GM23248 (cell line): Measurements from ENCODE around the gene LMO4. TPM values are rescaled to one million over a fixed set of nuclear protein-coding genes. Genes with fewer than 3 reads are reported as not detected.

Source experiments
- DNase-seq: peaks from one replicate; pipeline ENCODE4 v3.0.0-alpha.2; 2015
- H2AFZ ChIP-seq: fragments of 200-600 bp; sonication (generic); 2 replicates; pipeline ENCODE4 v1.6.1; 2016; ENCODE audit warnings: antibody characterized with exemption
- H3F3A ChIP-seq: fragments of 200-600 bp; sonication (generic); 2 replicates; pipeline ENCODE4 v1.6.1; 2016; ENCODE audit warnings: mild to moderate bottlenecking, antibody characterized with exemption, mixed run types; ENCODE audit not compliant: insufficient read depth
- H3K27ac ChIP-seq: fragments of 200-600 bp; sonication (generic); 2 replicates; pipeline ENCODE4 v1.5.1; 2016; ENCODE audit warnings: mild to moderate bottlenecking
- H3K27me3 ChIP-seq: fragments of 200-600 bp; sonication (generic); replicated peaks from 2 replicates; pipeline ENCODE4 v1.6.1; 2016; ENCODE audit warnings: mild to moderate bottlenecking; ENCODE audit not compliant: insufficient read depth
- H3K36me3 ChIP-seq: fragments of 200-600 bp; sonication (generic); 2 replicates; pipeline ENCODE4 v1.6.1; 2016; ENCODE audit warnings: low read depth, mild to moderate bottlenecking
- H3K4me1 ChIP-seq: fragments of 200-600 bp; sonication (generic); 2 replicates; pipeline ENCODE4 v1.6.1; 2016; ENCODE audit warnings: mild to moderate bottlenecking; ENCODE audit not compliant: insufficient read depth
- H3K4me2 ChIP-seq: fragments of 200-600 bp; sonication (generic); one replicate; pipeline ENCODE4 v1.6.1; 2016; ENCODE audit warnings: mild to moderate bottlenecking; ENCODE audit not compliant: unreplicated experiment
- H3K4me3 ChIP-seq: fragments of 200-600 bp; sonication (generic); 2 replicates; pipeline ENCODE4 v1.5.1; 2016; ENCODE audit warnings: mild to moderate bottlenecking
- H3K79me2 ChIP-seq: fragments of 200-600 bp; sonication (generic); 2 replicates; pipeline ENCODE4 v1.6.1; 2016; ENCODE audit warnings: mild to moderate bottlenecking; ENCODE audit not compliant: insufficient read depth
- H3K9ac ChIP-seq: fragments of 200-600 bp; sonication (generic); 2 replicates; pipeline ENCODE4 v1.6.1; 2016; ENCODE audit warnings: mild to moderate bottlenecking
- H3K9me2 ChIP-seq: fragments of 200-600 bp; sonication (generic); 2 replicates; pipeline ENCODE4 v1.6.1; 2016; ENCODE audit warnings: mixed run types, mild to moderate bottlenecking, moderate library complexity; ENCODE audit not compliant: insufficient read depth
- H3K9me3 ChIP-seq: fragments of 200-600 bp; sonication (generic); one replicate; pipeline ENCODE4 v1.6.1; 2017; ENCODE audit warnings: low read depth
- H4K20me1 ChIP-seq: fragments of 200-600 bp; sonication (generic); 2 replicates; pipeline ENCODE4 v1.6.0; 2016; ENCODE audit not compliant: insufficient read depth
- EZH2 ChIP-seq: fragments of 200-600 bp; sonication (generic); IDR thresholded peaks from 2 replicates; pipeline ENCODE4 v1.6.1; 2018; ENCODE audit warnings: antibody characterized with exemption, mild to moderate bottlenecking; ENCODE audit not compliant: insufficient read depth, poor library complexity, severe bottlenecking
- EZH2phosphoT487 ChIP-seq: fragments of 200-600 bp; sonication (generic); IDR thresholded peaks from 2 replicates; pipeline ENCODE4 v1.6.1; 2018; ENCODE audit warnings: antibody characterized with exemption, moderate library complexity, mild to moderate bottlenecking, low read depth; ENCODE audit not compliant: insufficient read depth
- WGBS, 2 experiments: methylation state at CpG; one replicate each; pipeline ENCODE4 v1.1.6; 2015 to 2017; ENCODE audit warnings: low lambda C conversion rate in 2 of 2, low coverage in 1 of 2; ENCODE audit errors: missing lambda C conversion rate in 2 of 2; 5-methylcytosine and 5-hydroxymethylcytosine counted together
- in situ Hi-C: fragments of 300-500 bp; cut with MboI; formaldehyde crosslinking; loops from 2 replicates; pipeline ENCODE4 v1.15.0; 2020
- polyA plus RNA-seq: library from polyadenylated mRNA; unstranded; fragments of >200 nt; fragmentation: Nextera tagmentation; extraction: Ambion mirVana; gene quantifications from 2 replicates; pipeline ENCODE4 v1.2.1, GENCODE V29; 2016
- total RNA-seq: library from RNA; depleted of rRNA; stranded (reverse); fragments of >200 nt; shearing (Covaris generic); gene quantifications from 2 replicates; pipeline ENCODE4 v1.2.3, GENCODE V29; 2014

Gene LMO4
- total and polyA plus RNA-seq, 2 experiments from 2014 or later = 23.8 to 103 TPM

- peak; percentile 49 for DNase-seq
- in situ Hi-C loops = loop anchor here (25.0 kb wide), 2 partner anchors 626 to 726 kb away; no protein-coding TSS in a partner anchor
- Histone ChIP-seq H3K9me2 (no peaks in the 10 kb centered on the region), H3K27me3 (no peaks in the 10 kb centered on the region), H3K4me1 (peaks cover 56% of the 10 kb centered on the region), H3K36me3 (peaks cover 34% of the 10 kb centered on the region), H3K4me3 (peak overlapping the region; percentile 94), H3K9me3 (no peaks in the 10 kb centered on the region), H2AFZ (peak overlapping the region; percentile 57), H3F3A (peaks cover 36% of the 10 kb centered on the region), H3K27ac (peak overlapping the region; percentile 50), H3K9ac (peak overlapping the region; percentile 98), H3K4me2 (peak overlapping the region; percentile 99), H4K20me1 (no peaks in the 10 kb centered on the region; the same call in 1 of the 2 replicates), H3K79me2 (peaks cover 99% of the 10 kb centered on the region)
- 2 to 3% methylated on average over 10 of the region's 10 CpGs for WGBS, 2 experiments
- no peak for TF ChIP-seq EZH2phosphoT487
- TF ChIP-seq EZH2 = no peak
Observed at GRCh38 chr1:87336623-87337067, 8.0 kb downstream of the LMO4 start.

GRCh38 chr1:87337606-87338005, 8.9 kb downstream of the LMO4 start:
- Histone ChIP-seq H3K27ac (peak overlapping the region; percentile 50; the same call in 1 of the 2 replicates), H3K4me1 (peaks cover 51% of the 10 kb centered on the region), H3K36me3 (peaks cover 43% of the 10 kb centered on the region), H3K9me2 (no peaks in the 10 kb centered on the region), H4K20me1 (no peaks in the 10 kb centered on the region; the same call in 1 of the 2 replicates), H3K27me3 (no peaks in the 10 kb centered on the region), H2AFZ (no peak overlapping the region), H3K9me3 (no peaks in the 10 kb centered on the region), H3F3A (peaks cover 41% of the 10 kb centered on the region), H3K79me2 (peaks cover 99% of the 10 kb centered on the region), H3K4me2 (peak overlapping the region; percentile 99), H3K4me3 (no peak overlapping the region), H3K9ac (peak overlapping the region; percentile 98)
- in situ Hi-C loops = loop anchor here (25.0 kb wide), 2 partner anchors 625 to 725 kb away; no protein-coding TSS in a partner anchor
- 70 to 79% methylated on average over 5 of the region's 5 CpGs for WGBS, 2 experiments
- TF ChIP-seq EZH2 (no peak), EZH2phosphoT487 (no peak)
- DNase-seq = no peak

GRCh38 chr1:87338566-87338965, 9.9 kb downstream of the LMO4 start:
- WGBS, 2 experiments = 20% methylated on average over 3 of the region's 3 CpGs
- peaks cover 42% of the 10 kb centered on the region for H3K4me1 ChIP-seq
- H2AFZ ChIP-seq = no peak overlapping the region
- H3K9ac ChIP-seq = no peak overlapping the region
- H3F3A ChIP-seq = peaks cover 42% of the 10 kb centered on the region
- no peaks in the 10 kb centered on the region for H3K9me2 ChIP-seq
- peaks cover 99% of the 10 kb centered on the region for H3K79me2 ChIP-seq
- H3K36me3 ChIP-seq = peaks cover 46% of the 10 kb centered on the region
- DNase-seq = peak; percentile 4
- no peak overlapping the region for H3K4me3 ChIP-seq
- in situ Hi-C loops = loop anchor here (25.0 kb wide), 2 partner anchors 624 to 724 kb away; no protein-coding TSS in a partner anchor
- H3K27me3 ChIP-seq = no peaks in the 10 kb centered on the region
- H3K9me3 ChIP-seq = no peaks in the 10 kb centered on the region
- no peaks in the 10 kb centered on the region; the same call in 1 of the 2 replicates for H4K20me1 ChIP-seq
- H3K27ac ChIP-seq = no peak overlapping the region
- H3K4me2 ChIP-seq = peak overlapping the region; percentile 99
- no peak for TF ChIP-seq EZH2
- TF ChIP-seq EZH2phosphoT487 = no peak

- in situ Hi-C loops = loop anchor here (25.0 kb wide), 2 partner anchors 618 to 718 kb away; no protein-coding TSS in a partner anchor
- H4K20me1 ChIP-seq = no peaks in the 10 kb centered on the region
- H3K27ac ChIP-seq = no peak overlapping the region
Observed at GRCh38 chr1:87344231-87344630, 15.6 kb downstream of the LMO4 start.

More at GRCh38 chr1:87344231-87344630, 15.6 kb downstream of the LMO4 start:
- H3K79me2 ChIP-seq = peaks cover 57% of the 10 kb centered on the region
- no peak overlapping the region for H3K4me3 ChIP-seq
- no peak overlapping the region for H2AFZ ChIP-seq
- peaks cover 91% of the 10 kb centered on the region for H3K36me3 ChIP-seq
- H3K9ac ChIP-seq = no peak overlapping the region
- H3K9me3 ChIP-seq = no peaks in the 10 kb centered on the region
- no peak for DNase-seq
- no peaks in the 10 kb centered on the region for H3K9me2 ChIP-seq
- peaks cover 45% of the 10 kb centered on the region for H3F3A ChIP-seq
- 98% methylated on average over 3 of the region's 3 CpGs for WGBS, 2 experiments
- no peaks in the 10 kb centered on the region for H3K27me3 ChIP-seq
- TF ChIP-seq EZH2phosphoT487 = no peak
- no peak for TF ChIP-seq EZH2
- H3K4me2 ChIP-seq = no peak overlapping the region
- no peaks in the 10 kb centered on the region for H3K4me1 ChIP-seq
